Activated CD4-positive, alpha-beta T cell treated with anti-CD3 and anti-CD28 coated beads, Interleukin-2, Interleukin-4, amounts not matched to agents 100 ng/mL and 50 ng/mL, durations not matched to agents 16 hours and 8 hours (primary cell): ENCODE measurements around the gene DNLZ.

Experiments used
- DNase-seq: peaks from one replicate; pipeline ENCODE4 v3.0.0-alpha.2; 2020; ENCODE audit warnings: low spot score

Gene DNLZ

GRCh38 chr9:136343121-136343883, 20.2 kb downstream of the DNLZ start:
- no peak for DNase-seq

GRCh38 chr9:136342181-136343120, 21.1 kb downstream of the DNLZ start:
- peak; percentile 67 for DNase-seq

GRCh38 chr9:136341769-136342168, 21.8 kb downstream of the DNLZ start:
- no peak for DNase-seq

- DNase-seq: no peak
Observed at GRCh38 chr9:136341042-136341655, 22.4 kb downstream of the DNLZ start.

GRCh38 chr9:136340356-136341041, 23.0 kb downstream of the DNLZ start:
- DNase-seq: no peak

- no peak for DNase-seq
Observed at GRCh38 chr9:136339958-136340310, 23.6 kb downstream of the DNLZ start.

- DNase-seq: peak; percentile 33
Observed at GRCh38 chr9:136339173-136339957, 24.2 kb downstream of the DNLZ start.

- DNase-seq: no peak
Observed at GRCh38 chr9:136338511-136338910, 25.0 kb downstream of the DNLZ start.

- no peak for DNase-seq
Observed at GRCh38 chr9:136337416-136338395, 25.8 kb downstream of the DNLZ start.

- no peak for DNase-seq
Observed at GRCh38 chr9:136336881-136337280, 26.7 kb downstream of the DNLZ start.

- no peak for DNase-seq
Observed at GRCh38 chr9:136336156-136336870, 27.2 kb downstream of the DNLZ start.

GRCh38 chr9:136335296-136336155, 28.0 kb downstream of the DNLZ start:
- DNase-seq: no peak

GRCh38 chr9:136334541-136334940, 29.0 kb downstream of the DNLZ start:
- no peak for DNase-seq

GRCh38 chr9:136333486-136333885, 30.1 kb downstream of the DNLZ start:
- DNase-seq: no peak

GRCh38 chr9:136333045-136333444, 30.5 kb downstream of the DNLZ start:
- DNase-seq: no peak

GRCh38 chr9:136332482-136332983, 31.0 kb downstream of the DNLZ start:
- no peak for DNase-seq

GRCh38 chr9:136331556-136332481, 31.7 kb downstream of the DNLZ start:
- DNase-seq: no peak
